Testis (tissue), 2 donors: ENCODE results near the gene HIPK2.

Source experiments
- POLR2A ChIP-seq: fragments of 450-650 bp; IDR thresholded peaks from one replicate; pipeline ENCODE4 v1.6.1; 2017; ENCODE audit warnings: antibody characterized with exemption, mild to moderate bottlenecking, moderate library complexity
- TF ChIP-seq, protein P1 (sequence below), 3 experiments: fragments of 450-650 bp in 2 of 3; fragments of 200-600 bp in 1 of 3; sonication (generic) in 1 of 3; IDR thresholded peaks; one replicate each; pipeline ENCODE4 v1.5.1; 2016 to 2019; ENCODE audit warnings: antibody characterized with exemption in 3 of 3, mild to moderate bottlenecking in 2 of 3, moderate library complexity in 1 of 3

DNA sequence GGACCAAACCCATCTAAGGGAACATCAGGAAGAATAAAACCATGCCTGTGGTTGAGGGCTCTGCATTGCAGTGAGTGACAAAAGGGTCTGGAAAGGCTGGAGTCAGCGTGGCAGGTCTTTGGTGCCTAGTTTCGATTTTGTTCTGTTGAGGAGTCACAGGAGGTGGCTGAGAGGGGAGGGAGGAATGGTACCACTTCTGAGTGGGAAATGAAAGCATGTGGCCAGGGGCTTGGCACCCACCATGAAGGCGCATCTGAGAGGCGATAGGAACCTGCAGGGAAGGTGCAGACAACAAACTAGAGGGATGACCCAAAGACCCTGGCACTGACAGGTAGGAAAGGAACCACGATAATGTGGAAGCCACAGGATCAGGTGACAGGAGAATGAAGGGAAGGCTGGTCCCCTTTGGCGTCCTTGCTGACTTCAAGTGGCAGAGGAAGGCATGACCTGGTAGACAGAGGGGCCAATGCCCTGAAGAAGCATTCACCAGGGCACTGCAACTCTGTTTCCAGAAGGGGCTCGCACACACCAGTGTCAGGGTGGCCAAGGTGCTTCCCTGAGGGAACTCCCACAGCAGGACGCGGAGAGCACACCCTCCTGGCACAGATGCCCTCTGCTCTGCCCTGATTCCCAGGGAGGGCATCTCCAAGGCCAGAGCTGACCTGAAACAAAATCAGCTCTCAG is 41.7 kb downstream of the HIPK2 start:
- TF ChIP-seq POLR2A: no peak
- TF ChIP-seq, protein P1, sequence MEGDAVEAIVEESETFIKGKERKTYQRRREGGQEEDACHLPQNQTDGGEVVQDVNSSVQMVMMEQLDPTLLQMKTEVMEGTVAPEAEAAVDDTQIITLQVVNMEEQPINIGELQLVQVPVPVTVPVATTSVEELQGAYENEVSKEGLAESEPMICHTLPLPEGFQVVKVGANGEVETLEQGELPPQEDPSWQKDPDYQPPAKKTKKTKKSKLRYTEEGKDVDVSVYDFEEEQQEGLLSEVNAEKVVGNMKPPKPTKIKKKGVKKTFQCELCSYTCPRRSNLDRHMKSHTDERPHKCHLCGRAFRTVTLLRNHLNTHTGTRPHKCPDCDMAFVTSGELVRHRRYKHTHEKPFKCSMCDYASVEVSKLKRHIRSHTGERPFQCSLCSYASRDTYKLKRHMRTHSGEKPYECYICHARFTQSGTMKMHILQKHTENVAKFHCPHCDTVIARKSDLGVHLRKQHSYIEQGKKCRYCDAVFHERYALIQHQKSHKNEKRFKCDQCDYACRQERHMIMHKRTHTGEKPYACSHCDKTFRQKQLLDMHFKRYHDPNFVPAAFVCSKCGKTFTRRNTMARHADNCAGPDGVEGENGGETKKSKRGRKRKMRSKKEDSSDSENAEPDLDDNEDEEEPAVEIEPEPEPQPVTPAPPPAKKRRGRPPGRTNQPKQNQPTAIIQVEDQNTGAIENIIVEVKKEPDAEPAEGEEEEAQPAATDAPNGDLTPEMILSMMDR (IDR thresholded peaks at IDR 0.05): no peak
